Mucosa of stomach (tissue), 1 donor: ENCODE results near the gene GPR87.

Source experiments
- H3K27me3 ChIP-seq: one replicate; pipeline ENCODE4 v1.7.0; 2013; ENCODE audit warnings: mild to moderate bottlenecking, low read length; ENCODE audit not compliant: control insufficient read depth, insufficient read depth
- H3K36me3 ChIP-seq: one replicate; pipeline ENCODE4 v1.7.0; 2013; ENCODE audit warnings: low read length; ENCODE audit not compliant: control insufficient read depth, insufficient read depth
- H3K4me1 ChIP-seq: one replicate; pipeline ENCODE4 v1.7.0; 2013; ENCODE audit warnings: mild to moderate bottlenecking, low read length; ENCODE audit not compliant: control insufficient read depth, insufficient read depth
- H3K4me3 ChIP-seq: one replicate; pipeline ENCODE4 v1.7.0; 2013; ENCODE audit warnings: low read length
- H3K9ac ChIP-seq: one replicate; pipeline ENCODE4 v1.7.0; 2013; ENCODE audit warnings: mild to moderate bottlenecking, low read length, moderate library complexity
- H3K9me3 ChIP-seq: one replicate; pipeline ENCODE4 v1.7.0; 2013; ENCODE audit warnings: mild to moderate bottlenecking, low read length, moderate library complexity; ENCODE audit not compliant: control insufficient read depth
- donor health status: Pancreatic carcinoma.

GPR87 gene

DNA sequence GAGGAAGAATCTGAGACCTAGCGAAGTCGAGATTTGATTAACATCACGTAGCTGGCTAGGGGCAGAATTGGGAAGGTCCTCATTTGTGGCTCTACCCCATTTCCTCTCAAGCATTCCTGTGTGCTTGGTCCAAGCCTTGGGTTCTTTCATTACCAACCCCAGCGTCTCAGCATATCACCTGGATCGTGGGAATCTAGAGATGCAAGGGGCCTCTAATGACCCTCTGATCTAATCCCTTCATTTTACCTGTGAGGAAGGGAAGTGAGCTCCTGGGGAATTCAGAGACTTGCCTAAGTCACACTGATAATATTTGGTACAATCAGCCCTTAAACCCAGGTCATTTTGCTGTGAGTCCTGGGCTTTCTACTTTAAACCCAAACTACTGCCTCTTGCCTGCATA is 2.0 kb downstream of the GPR87 start:
- no peak overlapping the region for H3K4me3 ChIP-seq
- no peaks in the 10 kb centered on the region for H3K9me3 ChIP-seq
- H3K9ac ChIP-seq: no peak overlapping the region
- H3K36me3 ChIP-seq: no peaks in the 10 kb centered on the region
- H3K4me1 ChIP-seq: no peaks in the 10 kb centered on the region
- H3K27me3 ChIP-seq: no peaks in the 10 kb centered on the region

DNA sequence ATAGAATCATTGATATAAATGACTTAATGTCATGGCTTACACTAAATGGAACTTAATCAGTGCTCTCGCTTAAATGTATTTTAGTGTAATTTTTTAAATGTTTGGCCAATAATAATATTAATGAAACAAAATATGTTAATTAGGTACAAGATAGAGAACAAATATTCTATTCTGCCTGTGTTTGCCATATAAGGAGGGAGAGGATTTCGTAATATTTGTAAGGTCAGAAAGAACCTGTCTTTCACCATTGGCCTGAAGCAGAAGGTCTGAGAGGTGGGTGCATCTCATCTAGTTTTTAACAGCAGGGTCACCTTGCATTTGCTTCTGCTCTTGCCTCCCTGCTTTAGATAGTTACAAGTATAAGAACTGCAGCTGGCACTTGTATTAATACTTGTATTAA is 2.5 kb downstream of the GPR87 start:
- Histone ChIP-seq H3K9ac (no peak overlapping the region), H3K9me3 (no peaks in the 10 kb centered on the region), H3K27me3 (no peaks in the 10 kb centered on the region), H3K4me3 (no peak overlapping the region), H3K36me3 (no peaks in the 10 kb centered on the region), H3K4me1 (no peaks in the 10 kb centered on the region)

DNA sequence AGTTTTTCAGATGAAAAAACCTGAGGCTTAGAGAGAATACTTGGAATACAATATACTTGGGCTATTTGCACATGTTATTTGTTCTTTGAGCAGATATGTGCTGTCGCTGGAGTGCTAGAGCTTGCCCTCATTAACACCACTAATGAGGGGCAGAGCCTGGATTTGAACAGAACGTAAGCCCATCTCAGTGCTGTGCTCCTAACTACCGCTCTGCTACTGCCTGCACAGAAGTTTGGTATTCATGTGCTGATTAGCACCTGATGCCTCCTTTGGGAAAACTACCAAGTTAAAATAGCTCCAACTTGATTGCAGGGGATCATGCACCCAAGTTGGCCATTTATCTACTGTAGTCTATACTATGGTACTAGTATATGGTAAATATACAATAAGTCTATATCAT is 3.6 kb downstream of the GPR87 start:
- H3K4me3 ChIP-seq: no peak overlapping the region
- no peaks in the 10 kb centered on the region for H3K9me3 ChIP-seq
- no peaks in the 10 kb centered on the region for H3K36me3 ChIP-seq
- H3K4me1 ChIP-seq: no peaks in the 10 kb centered on the region
- no peaks in the 10 kb centered on the region for H3K27me3 ChIP-seq
- no peak overlapping the region for H3K9ac ChIP-seq

GRCh38 chr3:151309566-151309965 is 7.1 kb downstream of the GPR87 start:
- H3K27me3 ChIP-seq: no peaks in the 10 kb centered on the region
- H3K4me3 ChIP-seq: no peak overlapping the region
- no peaks in the 10 kb centered on the region for H3K9me3 ChIP-seq
- H3K36me3 ChIP-seq: no peaks in the 10 kb centered on the region
- peaks cover 14% of the 10 kb centered on the region for H3K4me1 ChIP-seq
- no peak overlapping the region for H3K9ac ChIP-seq

GRCh38 chr3:151307583-151308488 is 8.8 kb downstream of the GPR87 start:
- Histone ChIP-seq H3K27me3 (no peaks in the 10 kb centered on the region), H3K36me3 (no peaks in the 10 kb centered on the region), H3K9ac (no peak overlapping the region), H3K4me1 (peaks cover 17% of the 10 kb centered on the region), H3K4me3 (no peak overlapping the region), H3K9me3 (no peaks in the 10 kb centered on the region)

GRCh38 chr3:151307131-151307530 is 9.5 kb downstream of the GPR87 start:
- H3K4me1 ChIP-seq: peaks cover 17% of the 10 kb centered on the region
- H3K27me3 ChIP-seq: no peaks in the 10 kb centered on the region
- no peaks in the 10 kb centered on the region for H3K36me3 ChIP-seq
- H3K9me3 ChIP-seq: no peaks in the 10 kb centered on the region
- H3K4me3 ChIP-seq: no peak overlapping the region
- H3K9ac ChIP-seq: no peak overlapping the region

DNA sequence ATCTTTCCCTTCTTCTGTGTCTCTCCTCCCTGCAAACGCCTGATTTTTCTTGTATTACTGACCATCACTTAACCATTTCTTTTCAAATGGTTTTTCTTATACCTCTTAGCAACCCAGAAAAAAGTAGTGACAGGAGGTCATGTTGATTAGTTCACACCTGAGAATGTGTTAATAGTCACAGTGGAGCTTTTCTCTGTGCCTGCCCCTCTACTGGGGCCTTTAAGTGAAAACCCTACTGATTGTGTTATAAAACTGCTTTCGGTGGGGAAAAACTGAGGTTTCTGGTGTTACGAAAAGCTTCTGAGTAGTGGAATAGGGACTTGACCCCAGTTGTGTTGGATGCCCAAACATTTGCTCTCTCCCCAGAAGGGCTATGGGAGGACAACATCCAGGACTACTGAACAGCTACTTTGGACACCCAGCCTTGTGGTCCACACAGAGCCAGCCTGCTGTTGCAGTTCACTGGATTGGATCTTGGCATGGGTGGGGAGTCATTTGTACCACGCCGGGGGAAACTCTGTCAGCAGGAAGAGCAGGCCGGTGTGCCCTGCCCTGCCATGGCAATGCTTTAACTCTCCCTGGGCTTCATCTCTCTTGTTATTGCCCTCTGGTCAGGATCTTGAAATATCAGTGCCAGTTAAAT is 10.3 kb downstream of the GPR87 start:
- Histone ChIP-seq H3K9me3 (no peaks in the 10 kb centered on the region), H3K27me3 (no peaks in the 10 kb centered on the region), H3K9ac (no peak overlapping the region), H3K4me3 (no peak overlapping the region), H3K4me1 (peaks cover 17% of the 10 kb centered on the region), H3K36me3 (no peaks in the 10 kb centered on the region)

DNA sequence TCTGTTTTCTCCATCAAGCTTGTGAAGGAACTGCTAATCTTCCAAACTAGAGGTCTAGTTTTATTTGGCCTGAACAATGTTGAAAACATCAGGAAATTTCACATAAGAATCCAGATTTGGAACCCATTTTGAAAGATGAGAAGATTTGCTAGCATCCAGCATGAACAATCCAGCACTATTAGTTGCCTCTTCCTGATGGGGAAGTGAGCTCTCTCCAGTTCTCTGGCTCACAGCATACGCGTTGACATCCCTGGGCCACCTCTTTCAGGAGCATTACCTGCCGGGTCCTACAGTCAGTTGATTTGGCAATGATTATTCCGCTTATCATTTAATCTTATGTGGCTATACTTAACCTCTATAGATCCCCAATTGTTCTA is 10.9 kb downstream of the GPR87 start:
- no peak overlapping the region for H3K4me3 ChIP-seq
- H3K27me3 ChIP-seq: no peaks in the 10 kb centered on the region
- no peak overlapping the region for H3K9ac ChIP-seq
- H3K4me1 ChIP-seq: peaks cover 17% of the 10 kb centered on the region
- H3K9me3 ChIP-seq: no peaks in the 10 kb centered on the region
- no peaks in the 10 kb centered on the region for H3K36me3 ChIP-seq

DNA sequence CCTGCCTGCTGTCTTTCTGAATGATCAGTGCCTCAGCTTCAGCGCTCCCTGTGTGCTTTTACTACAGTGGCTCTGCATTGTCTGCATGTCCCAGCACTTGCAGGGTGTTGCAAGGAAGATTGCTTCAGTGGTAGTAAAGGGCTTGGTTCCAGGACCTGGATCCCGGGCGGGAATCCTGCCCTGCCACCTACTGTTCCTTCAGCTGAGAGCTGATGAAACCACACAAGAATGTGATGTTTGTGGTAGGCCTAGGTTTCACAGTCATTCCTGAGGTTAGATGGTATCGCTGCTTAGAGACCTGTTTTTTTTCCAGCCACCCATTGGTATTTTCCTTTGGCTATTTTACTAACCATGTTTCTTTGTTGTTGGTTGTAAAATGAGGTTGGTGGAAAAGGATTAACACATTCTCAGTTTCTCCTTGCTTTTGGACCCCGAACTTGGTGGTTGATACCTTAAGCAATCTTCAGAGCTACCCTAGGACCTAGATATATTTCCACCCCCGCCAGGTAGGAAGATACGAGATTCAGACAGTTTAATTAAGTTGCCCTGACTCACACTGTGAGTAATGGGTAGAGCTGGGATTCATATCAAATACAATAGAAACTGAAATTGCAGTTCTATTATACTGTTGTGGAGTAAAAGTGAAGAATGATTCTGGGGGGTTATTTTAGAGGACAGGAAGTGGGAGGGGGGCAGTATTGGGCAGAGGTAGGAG is 11.4 kb downstream of the GPR87 start:
- Histone ChIP-seq H3K36me3 (no peaks in the 10 kb centered on the region), H3K4me3 (no peak overlapping the region), H3K4me1 (peaks cover 17% of the 10 kb centered on the region), H3K9me3 (no peaks in the 10 kb centered on the region), H3K9ac (no peak overlapping the region), H3K27me3 (no peaks in the 10 kb centered on the region)

DNA sequence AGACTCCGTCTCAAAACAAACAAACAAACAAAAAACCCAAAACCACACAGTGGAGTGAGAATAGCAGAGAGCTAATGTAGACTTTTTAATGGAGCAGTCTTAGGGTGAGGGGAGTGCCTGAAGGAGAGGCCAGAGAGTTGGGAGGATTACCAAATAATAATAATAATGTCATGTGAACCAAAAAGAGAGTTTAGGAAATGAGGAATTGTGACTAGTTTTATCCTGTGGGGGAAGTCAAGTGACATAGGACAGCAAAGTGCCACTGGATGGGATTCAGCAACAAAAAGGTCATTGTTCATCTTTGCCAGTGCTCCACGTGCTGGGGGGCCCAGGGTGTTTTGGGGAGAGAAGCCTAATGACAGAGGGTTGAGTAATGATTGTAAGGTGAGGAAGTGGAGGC is 12.9 kb downstream of the GPR87 start:
- no peaks in the 10 kb centered on the region for H3K27me3 ChIP-seq
- H3K9ac ChIP-seq: no peak overlapping the region
- no peaks in the 10 kb centered on the region for H3K36me3 ChIP-seq
- no peak overlapping the region for H3K4me3 ChIP-seq
- no peaks in the 10 kb centered on the region for H3K9me3 ChIP-seq
- H3K4me1 ChIP-seq: peaks cover 17% of the 10 kb centered on the region

DNA sequence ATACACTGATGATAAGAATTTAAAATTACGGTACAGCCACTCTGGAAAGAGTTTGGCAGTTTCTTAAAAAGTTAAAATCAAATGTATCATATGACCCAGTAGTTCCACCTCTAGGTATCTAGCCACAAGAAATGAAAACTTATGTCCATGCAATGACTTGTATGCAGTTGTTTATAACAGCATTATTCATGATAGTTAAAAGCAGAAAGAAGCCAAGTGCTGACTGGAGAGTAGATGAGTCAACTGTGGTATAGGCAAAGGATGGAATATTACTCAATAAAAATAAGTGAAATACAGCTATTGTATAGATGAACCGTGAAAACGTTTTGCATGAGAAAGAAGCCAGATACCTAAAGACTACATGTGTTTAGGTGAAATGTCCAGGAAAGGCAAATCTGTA is 14.8 kb downstream of the GPR87 start:
- no peaks in the 10 kb centered on the region for H3K9me3 ChIP-seq

GRCh38 chr3:151300539-151300938 is 16.1 kb downstream of the GPR87 start:
- H3K27me3 ChIP-seq: no peaks in the 10 kb centered on the region
- H3K9me3 ChIP-seq: no peaks in the 10 kb centered on the region
- H3K4me3 ChIP-seq: no peak overlapping the region
- H3K4me1 ChIP-seq: peaks cover 13% of the 10 kb centered on the region
- no peaks in the 10 kb centered on the region for H3K36me3 ChIP-seq
- no peak overlapping the region for H3K9ac ChIP-seq

More for the DNA sequence above, 14.8 kb downstream of the GPR87 start:
- H3K36me3 ChIP-seq: no peaks in the 10 kb centered on the region
- no peak overlapping the region for H3K9ac ChIP-seq
- peaks cover 17% of the 10 kb centered on the region for H3K4me1 ChIP-seq
- no peak overlapping the region for H3K4me3 ChIP-seq
- no peaks in the 10 kb centered on the region for H3K27me3 ChIP-seq
